NB4 (cell line): ENCODE data around the gene SYT2.
"Not testable (repeated sequence)": the region's sequence is repeated elsewhere in the genome, so short reads cannot be mapped to it uniquely, and the experiment has no call there.

ENCODE experiments used
- MYC ChIP-seq: IDR thresholded peaks from 2 replicates; pipeline ENCODE4 v1.6.1; 2011; ENCODE audit warnings: low read depth, low read length
- POLR2A ChIP-seq: IDR thresholded peaks from 2 replicates; pipeline ENCODE4 v1.6.1; 2011; ENCODE audit warnings: mild to moderate bottlenecking; ENCODE audit not compliant: insufficient read length; ENCODE audit errors: extremely low read depth
- TF ChIP-seq, protein P1 (sequence below): IDR thresholded peaks from one replicate; pipeline ENCODE4 v1.5.1; 2012; ENCODE audit warnings: low read depth, low read length
- TF ChIP-seq, protein P2 (sequence below): IDR thresholded peaks from 2 replicates; pipeline ENCODE4 v1.6.1; 2011; ENCODE audit warnings: low read depth, low read length

GRCh38 chr1:202627036-202627435, 83.2 kb downstream of the SYT2 start:
- TF ChIP-seq, protein P1, sequence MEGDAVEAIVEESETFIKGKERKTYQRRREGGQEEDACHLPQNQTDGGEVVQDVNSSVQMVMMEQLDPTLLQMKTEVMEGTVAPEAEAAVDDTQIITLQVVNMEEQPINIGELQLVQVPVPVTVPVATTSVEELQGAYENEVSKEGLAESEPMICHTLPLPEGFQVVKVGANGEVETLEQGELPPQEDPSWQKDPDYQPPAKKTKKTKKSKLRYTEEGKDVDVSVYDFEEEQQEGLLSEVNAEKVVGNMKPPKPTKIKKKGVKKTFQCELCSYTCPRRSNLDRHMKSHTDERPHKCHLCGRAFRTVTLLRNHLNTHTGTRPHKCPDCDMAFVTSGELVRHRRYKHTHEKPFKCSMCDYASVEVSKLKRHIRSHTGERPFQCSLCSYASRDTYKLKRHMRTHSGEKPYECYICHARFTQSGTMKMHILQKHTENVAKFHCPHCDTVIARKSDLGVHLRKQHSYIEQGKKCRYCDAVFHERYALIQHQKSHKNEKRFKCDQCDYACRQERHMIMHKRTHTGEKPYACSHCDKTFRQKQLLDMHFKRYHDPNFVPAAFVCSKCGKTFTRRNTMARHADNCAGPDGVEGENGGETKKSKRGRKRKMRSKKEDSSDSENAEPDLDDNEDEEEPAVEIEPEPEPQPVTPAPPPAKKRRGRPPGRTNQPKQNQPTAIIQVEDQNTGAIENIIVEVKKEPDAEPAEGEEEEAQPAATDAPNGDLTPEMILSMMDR = not testable (repeated sequence)
- not testable (repeated sequence) for TF ChIP-seq POLR2A, MYC
- TF ChIP-seq, protein P2, sequence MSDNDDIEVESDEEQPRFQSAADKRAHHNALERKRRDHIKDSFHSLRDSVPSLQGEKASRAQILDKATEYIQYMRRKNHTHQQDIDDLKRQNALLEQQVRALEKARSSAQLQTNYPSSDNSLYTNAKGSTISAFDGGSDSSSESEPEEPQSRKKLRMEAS = not testable (repeated sequence)
